ENCODE results near the gene GAS6.

Gene GAS6

DNA sequence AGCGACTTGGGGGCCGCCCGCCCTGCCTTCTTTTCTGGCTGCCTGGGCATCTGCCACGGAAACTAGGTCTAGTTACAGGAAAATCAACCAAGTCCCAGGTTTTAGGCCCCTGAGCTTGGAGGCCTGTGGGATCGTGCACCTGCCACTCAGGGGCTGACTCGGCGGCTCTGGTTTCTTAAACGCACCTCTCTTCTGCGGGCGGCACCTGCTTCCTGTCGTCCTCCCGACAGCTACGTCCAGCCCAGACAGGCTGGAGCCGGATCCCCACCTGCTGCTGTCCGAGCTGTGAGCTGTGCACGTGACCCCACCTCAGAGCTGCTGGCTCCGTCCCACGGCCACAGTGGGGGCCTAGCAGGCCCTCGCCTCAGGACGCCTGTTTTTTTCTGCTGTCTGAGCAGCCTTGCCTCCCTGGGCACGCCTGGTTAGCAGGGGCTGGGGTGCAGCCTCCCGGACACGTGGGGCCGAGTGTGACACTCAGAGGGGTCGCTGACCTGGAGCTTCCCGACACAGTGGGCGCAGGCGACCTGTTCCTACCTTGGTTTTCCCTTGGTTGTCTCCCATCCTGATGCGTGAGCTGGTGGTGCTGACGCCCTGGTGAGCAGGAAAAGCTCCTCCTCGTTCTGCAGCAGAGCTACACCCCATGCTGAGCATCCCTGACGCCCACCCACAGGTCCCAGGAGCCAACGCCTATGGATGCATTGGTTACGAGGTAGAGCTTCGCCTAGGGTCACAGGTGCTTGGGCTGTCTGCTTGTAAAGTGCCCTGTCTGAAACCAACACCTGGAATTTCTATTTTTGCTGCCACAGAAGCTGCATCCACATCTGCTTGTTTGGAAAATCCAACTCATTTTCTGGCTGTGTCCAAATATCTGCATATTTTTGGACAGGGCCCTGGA is 87.4 kb downstream of the GAS6 start:
- no peak overlapping the region for H2BK12ac ChIP-seq (ENCODE audit: low read length)
- DNase-seq: no peak
- H3K27me3 ChIP-seq (ENCODE audit: insufficient read depth, low read length): no peaks in the 10 kb centered on the region
- H3K18ac ChIP-seq (ENCODE audit: low read length): no peak overlapping the region
- no peaks in the 10 kb centered on the region for H3K36me3 ChIP-seq (ENCODE audit: control insufficient read depth in 1 of 2, insufficient read depth in 2 of 2, low read length in 2 of 2)
- H3K4me1 ChIP-seq (ENCODE audit: control insufficient read depth in 1 of 2, insufficient read depth in 2 of 2, low read length in 2 of 2): no peaks in the 10 kb centered on the region
- H3K79me1 ChIP-seq (ENCODE audit: low read length): no peaks in the 10 kb centered on the region
- no peak overlapping the region for H3K4me3 ChIP-seq (ENCODE audit: low read depth, low read length)
- H2AK5ac ChIP-seq (ENCODE audit: low read length): no peak overlapping the region
- H3K79me2 ChIP-seq (ENCODE audit: control insufficient read depth, insufficient read depth, low read length, poor library complexity): no peaks in the 10 kb centered on the region
- H3K14ac ChIP-seq (ENCODE audit: low read length): no peak overlapping the region
- H4K12ac ChIP-seq (ENCODE audit: low read depth, low read length): no peak overlapping the region
- H3K27ac ChIP-seq (ENCODE audit: low read depth, low read length): no peak overlapping the region
- H3K4ac ChIP-seq (ENCODE audit: low read depth, low read length): no peak overlapping the region
- peaks cover 3% of the 10 kb centered on the region for H3K9me3 ChIP-seq (ENCODE audit: insufficient read depth, low read depth, low read length)
- H3K4me2 ChIP-seq (ENCODE audit: low read length): no peak overlapping the region
- no peak overlapping the region for H3K23ac ChIP-seq (ENCODE audit: low read length)
- H4K91ac ChIP-seq (ENCODE audit: low read depth, low read length): no peak overlapping the region
- no peak overlapping the region for H2AFZ ChIP-seq (ENCODE audit: insufficient read depth, low read length, poor library complexity)
- H4K8ac ChIP-seq (ENCODE audit: low read depth, low read length): no peak overlapping the region
- H2BK5ac ChIP-seq (ENCODE audit: low read depth, low read length, poor library complexity): no peak overlapping the region
- H3K9ac ChIP-seq (ENCODE audit: low read length): no peak overlapping the region
- no peak overlapping the region for H2BK120ac ChIP-seq (ENCODE audit: insufficient read depth, low read length, poor library complexity)
- no CpG with 5 or more reads among the region's 35 CpGs for WGBS (ENCODE audit: extremely low coverage, insufficient coverage, insufficient read length)

DNA sequence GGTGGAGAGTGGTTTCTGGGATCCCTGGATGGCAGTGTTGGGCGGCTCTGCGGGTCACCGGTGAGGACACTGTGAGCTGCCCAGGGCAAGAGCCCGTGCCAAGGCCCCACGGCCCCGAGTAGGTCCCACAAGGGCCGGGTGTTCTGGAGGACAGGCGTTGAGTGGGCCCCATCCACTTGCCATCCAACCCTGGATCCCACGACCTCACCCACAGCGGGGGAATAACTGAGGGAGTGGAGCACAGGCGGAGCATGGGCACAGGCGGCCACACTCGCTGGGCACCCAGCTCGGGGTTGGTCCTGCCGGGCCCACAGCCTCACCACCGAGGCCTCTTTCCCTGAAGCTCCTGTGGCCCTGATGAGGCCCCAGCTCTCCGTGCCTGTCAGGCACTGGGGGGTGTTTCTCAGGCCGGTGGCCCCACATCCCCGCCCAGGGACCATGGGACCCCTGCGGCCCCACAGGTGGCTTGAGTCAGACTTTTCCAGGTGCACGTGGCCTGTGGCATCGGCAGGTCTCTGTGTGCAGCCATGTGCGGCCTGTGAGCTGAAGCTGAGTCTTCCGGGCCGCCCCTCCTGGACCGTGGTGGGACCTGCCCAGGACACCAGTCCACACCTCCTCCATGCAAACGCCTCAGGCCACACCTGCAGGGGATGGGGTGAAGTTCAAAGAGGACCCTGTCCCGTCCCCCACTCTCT is 88.3 kb downstream of the GAS6 start:
- Histone ChIP-seq H3K4ac (ENCODE audit: low read depth, low read length) (no peak overlapping the region), H3K4me3 (ENCODE audit: low read depth, low read length) (no peak overlapping the region), H3K4me2 (ENCODE audit: low read length) (no peak overlapping the region), H3K9me3 (ENCODE audit: insufficient read depth, low read depth, low read length) (peaks cover 3% of the 10 kb centered on the region), H2AK5ac (ENCODE audit: low read length) (no peak overlapping the region), H2BK12ac (ENCODE audit: low read length) (no peak overlapping the region), H4K91ac (ENCODE audit: low read depth, low read length) (no peak overlapping the region), H2BK5ac (ENCODE audit: low read depth, low read length, poor library complexity) (no peak overlapping the region), H4K8ac (ENCODE audit: low read depth, low read length) (no peak overlapping the region), H3K23ac (ENCODE audit: low read length) (no peak overlapping the region), H3K27me3 (ENCODE audit: insufficient read depth, low read length) (no peaks in the 10 kb centered on the region), H4K12ac (ENCODE audit: low read depth, low read length) (no peak overlapping the region), H3K27ac (ENCODE audit: low read depth, low read length) (no peak overlapping the region), H2AFZ (ENCODE audit: insufficient read depth, low read length, poor library complexity) (no peak overlapping the region), H3K79me2 (ENCODE audit: control insufficient read depth, insufficient read depth, low read length, poor library complexity) (no peaks in the 10 kb centered on the region), H3K14ac (ENCODE audit: low read length) (no peak overlapping the region), H3K4me1 (ENCODE audit: control insufficient read depth in 1 of 2, insufficient read depth in 2 of 2, low read length in 2 of 2) (no peaks in the 10 kb centered on the region), H3K36me3 (ENCODE audit: control insufficient read depth in 1 of 2, insufficient read depth in 2 of 2, low read length in 2 of 2) (no peaks in the 10 kb centered on the region), H2BK120ac (ENCODE audit: insufficient read depth, low read length, poor library complexity) (no peak overlapping the region), H3K18ac (ENCODE audit: low read length) (no peak overlapping the region), H3K79me1 (ENCODE audit: low read length) (no peaks in the 10 kb centered on the region), H3K9ac (ENCODE audit: low read length) (no peak overlapping the region)
- no peak for DNase-seq
- no CpG with 5 or more reads among the region's 28 CpGs for WGBS (ENCODE audit: extremely low coverage, insufficient coverage, insufficient read length)

DNA sequence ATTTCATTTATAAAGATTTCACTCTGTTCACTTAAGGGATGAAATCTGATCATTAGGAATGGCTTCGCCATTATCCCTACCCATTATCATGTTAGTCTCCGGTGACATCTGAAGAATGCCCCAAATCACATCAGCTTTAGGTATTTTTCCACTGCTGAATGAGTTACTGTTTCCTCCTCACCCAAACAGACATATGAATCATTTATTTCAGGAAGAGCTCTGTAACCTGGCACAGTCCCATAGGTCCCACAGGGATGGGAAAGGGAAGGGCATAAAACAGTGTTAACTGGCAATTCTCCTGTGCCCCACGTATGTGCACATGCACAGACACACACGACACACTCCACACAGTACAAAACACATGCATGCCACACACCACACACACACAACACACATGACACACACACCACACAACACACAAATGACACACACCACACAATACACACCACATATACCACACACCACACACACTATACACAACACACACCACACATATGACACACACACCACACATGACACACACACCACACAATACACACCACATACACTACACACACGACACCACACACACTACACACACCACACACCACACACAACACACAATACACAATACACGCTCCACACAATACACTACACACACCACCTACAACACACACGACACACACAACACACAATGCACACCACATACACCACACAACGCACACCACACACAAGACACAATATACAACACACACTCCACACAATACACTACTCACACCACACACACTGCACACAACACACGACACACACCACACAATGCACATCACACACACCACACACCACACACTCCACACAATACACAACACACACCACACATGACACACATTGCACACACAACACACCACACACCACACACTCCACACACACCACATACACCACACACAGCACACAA is 89.4 kb downstream of the GAS6 start:
- no peak overlapping the region for H4K91ac ChIP-seq (ENCODE audit: low read depth, low read length)
- no peak overlapping the region for H3K4me2 ChIP-seq (ENCODE audit: low read length)
- H2BK120ac ChIP-seq (ENCODE audit: insufficient read depth, low read length, poor library complexity): no peak overlapping the region
- no peak for DNase-seq
- no peak overlapping the region for H2BK5ac ChIP-seq (ENCODE audit: low read depth, low read length, poor library complexity)
- H3K79me2 ChIP-seq (ENCODE audit: control insufficient read depth, insufficient read depth, low read length, poor library complexity): no peaks in the 10 kb centered on the region
- no peak overlapping the region for H3K4ac ChIP-seq (ENCODE audit: low read depth, low read length)
- 100% methylated on average over 4 of the region's 9 CpGs for WGBS (ENCODE audit: extremely low coverage, insufficient coverage, insufficient read length)
- no peaks in the 10 kb centered on the region for H3K36me3 ChIP-seq (ENCODE audit: control insufficient read depth in 1 of 2, insufficient read depth in 2 of 2, low read length in 2 of 2)
- peak overlapping the region; percentile 74 for H3K23ac ChIP-seq (ENCODE audit: low read length)
- no peak overlapping the region for H3K9ac ChIP-seq (ENCODE audit: low read length)
- no peak overlapping the region for H4K8ac ChIP-seq (ENCODE audit: low read depth, low read length)
- peaks cover 3% of the 10 kb centered on the region for H3K9me3 ChIP-seq (ENCODE audit: insufficient read depth, low read depth, low read length)
- H3K14ac ChIP-seq (ENCODE audit: low read length): no peak overlapping the region
- no peaks in the 10 kb centered on the region for H3K79me1 ChIP-seq (ENCODE audit: low read length)
- no peak overlapping the region for H2AK5ac ChIP-seq (ENCODE audit: low read length)
- no peak overlapping the region for H3K18ac ChIP-seq (ENCODE audit: low read length)
- H2AFZ ChIP-seq (ENCODE audit: insufficient read depth, low read length, poor library complexity): no peak overlapping the region
- no peak overlapping the region for H2BK12ac ChIP-seq (ENCODE audit: low read length)
- H3K4me1 ChIP-seq (ENCODE audit: control insufficient read depth in 1 of 2, insufficient read depth in 2 of 2, low read length in 2 of 2): no peaks in the 10 kb centered on the region
- H3K27me3 ChIP-seq (ENCODE audit: insufficient read depth, low read length): no peaks in the 10 kb centered on the region
- H3K4me3 ChIP-seq (ENCODE audit: low read depth, low read length): peak overlapping the region; percentile 42
- H4K12ac ChIP-seq (ENCODE audit: low read depth, low read length): no peak overlapping the region
- H3K27ac ChIP-seq (ENCODE audit: low read depth, low read length): no peak overlapping the region

DNA sequence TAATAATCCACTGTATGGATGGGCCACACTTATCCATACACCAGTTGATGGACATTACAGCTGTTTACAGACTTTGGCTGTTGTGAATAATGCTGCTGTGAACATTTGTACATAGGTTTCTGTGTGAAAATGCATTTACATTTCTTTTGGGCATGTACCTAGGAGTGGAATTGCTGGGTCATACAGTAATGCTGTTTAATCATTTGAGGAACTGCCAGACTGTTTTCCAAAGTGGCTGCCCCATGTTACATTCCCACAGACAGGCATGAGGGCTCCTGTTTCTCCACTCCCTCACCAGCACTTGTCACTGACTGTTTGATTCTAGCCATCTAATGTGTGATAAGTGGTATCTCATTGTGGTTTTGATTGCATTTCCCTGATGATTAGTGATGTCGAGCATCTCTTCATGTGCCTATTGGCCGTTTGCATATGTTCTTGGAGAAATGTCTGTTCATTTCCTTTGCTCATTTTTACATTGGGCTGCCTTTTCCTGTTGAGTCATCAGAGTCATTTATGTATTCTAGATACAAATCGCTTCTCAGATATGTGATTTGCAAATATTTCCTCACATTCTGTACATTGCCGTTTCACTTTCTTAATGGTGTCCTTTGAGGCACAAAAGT is 92.1 kb downstream of the GAS6 start:
- no peak overlapping the region for H4K12ac ChIP-seq (ENCODE audit: low read depth, low read length)
- no peak overlapping the region for H2AK5ac ChIP-seq (ENCODE audit: low read length)
- H3K36me3 ChIP-seq (ENCODE audit: control insufficient read depth in 1 of 2, insufficient read depth in 2 of 2, low read length in 2 of 2): no peaks in the 10 kb centered on the region
- no peaks in the 10 kb centered on the region for H3K79me2 ChIP-seq (ENCODE audit: control insufficient read depth, insufficient read depth, low read length, poor library complexity)
- no peak overlapping the region for H3K4me2 ChIP-seq (ENCODE audit: low read length)
- no peak overlapping the region for H4K8ac ChIP-seq (ENCODE audit: low read depth, low read length)
- no peaks in the 10 kb centered on the region for H3K79me1 ChIP-seq (ENCODE audit: low read length)
- H2BK5ac ChIP-seq (ENCODE audit: low read depth, low read length, poor library complexity): no peak overlapping the region
- no peak overlapping the region for H4K91ac ChIP-seq (ENCODE audit: low read depth, low read length)
- H2AFZ ChIP-seq (ENCODE audit: insufficient read depth, low read length, poor library complexity): no peak overlapping the region
- no peak overlapping the region for H3K23ac ChIP-seq (ENCODE audit: low read length)
- no peak overlapping the region for H3K27ac ChIP-seq (ENCODE audit: low read depth, low read length)
- H3K18ac ChIP-seq (ENCODE audit: low read length): no peak overlapping the region
- peaks cover 3% of the 10 kb centered on the region for H3K9me3 ChIP-seq (ENCODE audit: insufficient read depth, low read depth, low read length)
- no peak overlapping the region for H3K9ac ChIP-seq (ENCODE audit: low read length)
- no peak overlapping the region for H3K14ac ChIP-seq (ENCODE audit: low read length)
- H3K4me3 ChIP-seq (ENCODE audit: low read depth, low read length): no peak overlapping the region
- no peak overlapping the region for H2BK12ac ChIP-seq (ENCODE audit: low read length)
- no peak overlapping the region for H2BK120ac ChIP-seq (ENCODE audit: insufficient read depth, low read length, poor library complexity)
- H3K4me1 ChIP-seq (ENCODE audit: control insufficient read depth in 1 of 2, insufficient read depth in 2 of 2, low read length in 2 of 2): no peaks in the 10 kb centered on the region
- H3K27me3 ChIP-seq (ENCODE audit: insufficient read depth, low read length): no peaks in the 10 kb centered on the region
- H3K4ac ChIP-seq (ENCODE audit: low read depth, low read length): no peak overlapping the region
- DNase-seq: no peak
- WGBS (ENCODE audit: extremely low coverage, insufficient coverage, insufficient read length): no CpG with 5 or more reads among the region's 4 CpGs

Data from trophoblast cell (in vitro differentiated cells and primary cell).